HCT116 (cell line): Measurements from ENCODE around the gene SLC24A3.

Experiments
- CEBPB ChIP-seq: IDR thresholded peaks from 2 replicates; pipeline ENCODE4 v1.6.1; 2012; ENCODE audit warnings: low read depth
- EZH2 ChIP-seq: fragments of 200-600 bp; sonication (generic); IDR thresholded peaks from 2 replicates; pipeline ENCODE4 v1.6.1; 2017; ENCODE audit warnings: antibody characterized with exemption, mixed run types
- JUND ChIP-seq: IDR thresholded peaks from 2 replicates; pipeline ENCODE4 v1.6.1; 2012
- POLR2A ChIP-seq: IDR thresholded peaks from 2 replicates; pipeline ENCODE4 v1.7.0; 2011; ENCODE audit warnings: borderline replicate concordance; ENCODE audit not compliant: insufficient read depth, insufficient read length; ENCODE audit errors: extremely low read depth
- POLR2AphosphoS5 ChIP-seq: IDR thresholded peaks from 2 replicates; pipeline ENCODE4 v1.6.1; 2011; ENCODE audit warnings: mild to moderate bottlenecking, low read depth, low read length, moderate library complexity
- RAD21 ChIP-seq: IDR thresholded peaks from 2 replicates; pipeline ENCODE4 v1.6.1; 2012; ENCODE audit warnings: low read depth, mild to moderate bottlenecking
- REST ChIP-seq: IDR thresholded peaks from 2 replicates; pipeline ENCODE4 v1.6.1; 2012; ENCODE audit warnings: low read depth
- YY1 ChIP-seq: IDR thresholded peaks from 2 replicates; pipeline ENCODE4 v1.6.1; 2011; ENCODE audit warnings: low read length, low read depth, moderate library complexity, mild to moderate bottlenecking; ENCODE audit not compliant: insufficient replicate concordance; ENCODE audit errors: extremely low read depth
- ZFX ChIP-seq: fragments of 450-650 bp; IDR thresholded peaks from 2 replicates; pipeline ENCODE4 v1.6.1; 2017
- TF ChIP-seq, protein P1 (sequence below), 3 experiments: fragments of 200-600 bp in 1 of 3; sonication (generic) in 1 of 3; IDR thresholded peaks in 2 of 3; conservative IDR thresholded peaks in 1 of 3; 2 replicates each; pipeline ENCODE4 v1.5.1; 2012 to 2017; ENCODE audit warnings: low read depth in 2 of 3, low read length in 2 of 3, antibody characterized with exemption in 1 of 3, borderline replicate concordance in 1 of 3, control low read depth in 1 of 3, mild to moderate bottlenecking in 1 of 3, mixed read lengths in 1 of 3, mixed run types in 1 of 3, moderate library complexity in 1 of 3; ENCODE audit not compliant: insufficient read depth in 1 of 3
- TF ChIP-seq, protein P2 (sequence below): IDR thresholded peaks from 2 replicates; pipeline ENCODE4 v1.6.1; 2012

DNA sequence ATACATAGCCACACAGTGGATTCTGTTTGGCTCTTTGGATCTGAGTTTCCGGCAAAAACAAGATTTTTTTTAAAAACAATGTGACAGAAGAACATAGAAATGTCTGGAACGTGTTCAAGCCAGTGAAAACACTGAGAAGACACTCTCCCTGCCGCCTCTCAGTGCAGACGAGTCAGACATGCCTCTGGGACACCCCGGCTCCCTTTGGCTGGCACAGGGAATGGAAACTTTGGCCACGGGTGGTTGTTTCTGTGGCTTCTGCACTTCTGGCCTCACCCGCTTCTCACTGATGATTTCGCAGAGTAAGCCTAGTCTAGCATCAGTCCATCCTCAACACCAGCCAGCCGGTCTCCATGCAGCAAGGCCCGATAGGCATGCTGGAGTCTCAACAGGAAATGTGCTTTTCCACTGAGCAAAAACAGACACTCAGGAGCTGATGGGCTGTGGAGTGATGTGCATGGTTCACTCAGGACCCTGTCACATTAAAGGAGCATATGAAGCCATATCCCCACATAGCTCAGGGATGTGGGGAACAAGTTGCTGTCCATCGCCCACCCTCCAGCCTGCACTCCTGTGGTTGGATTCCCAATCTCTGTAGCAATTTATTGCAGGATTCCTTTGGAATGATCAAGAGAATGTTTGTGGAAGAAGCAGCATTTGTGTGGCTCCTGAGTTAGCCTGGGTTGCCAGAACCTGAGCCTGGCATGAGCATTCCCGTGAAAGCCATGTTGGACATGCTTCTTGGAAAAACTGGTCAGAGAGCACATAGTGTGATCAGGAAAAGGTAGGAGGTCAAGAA is 283.7 kb downstream of the SLC24A3 start:
- TF ChIP-seq, protein P1, sequence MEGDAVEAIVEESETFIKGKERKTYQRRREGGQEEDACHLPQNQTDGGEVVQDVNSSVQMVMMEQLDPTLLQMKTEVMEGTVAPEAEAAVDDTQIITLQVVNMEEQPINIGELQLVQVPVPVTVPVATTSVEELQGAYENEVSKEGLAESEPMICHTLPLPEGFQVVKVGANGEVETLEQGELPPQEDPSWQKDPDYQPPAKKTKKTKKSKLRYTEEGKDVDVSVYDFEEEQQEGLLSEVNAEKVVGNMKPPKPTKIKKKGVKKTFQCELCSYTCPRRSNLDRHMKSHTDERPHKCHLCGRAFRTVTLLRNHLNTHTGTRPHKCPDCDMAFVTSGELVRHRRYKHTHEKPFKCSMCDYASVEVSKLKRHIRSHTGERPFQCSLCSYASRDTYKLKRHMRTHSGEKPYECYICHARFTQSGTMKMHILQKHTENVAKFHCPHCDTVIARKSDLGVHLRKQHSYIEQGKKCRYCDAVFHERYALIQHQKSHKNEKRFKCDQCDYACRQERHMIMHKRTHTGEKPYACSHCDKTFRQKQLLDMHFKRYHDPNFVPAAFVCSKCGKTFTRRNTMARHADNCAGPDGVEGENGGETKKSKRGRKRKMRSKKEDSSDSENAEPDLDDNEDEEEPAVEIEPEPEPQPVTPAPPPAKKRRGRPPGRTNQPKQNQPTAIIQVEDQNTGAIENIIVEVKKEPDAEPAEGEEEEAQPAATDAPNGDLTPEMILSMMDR (IDR thresholded peaks at IDR 0.05 in 2 of 3, conservative IDR thresholded peaks at IDR 0.05 in 1 of 3; ENCODE audit: borderline replicate concordance in 1 of 3, insufficient read depth in 1 of 3, low read depth in 2 of 3, low read length in 2 of 3): no peak
- TF ChIP-seq YY1 (no peak), POLR2A (no peak), ZFX (no peak), POLR2AphosphoS5 (no peak), REST (no peak), EZH2 (no peak), JUND (no peak), RAD21 (no peak), CEBPB (no peak)
- TF ChIP-seq, protein P2, sequence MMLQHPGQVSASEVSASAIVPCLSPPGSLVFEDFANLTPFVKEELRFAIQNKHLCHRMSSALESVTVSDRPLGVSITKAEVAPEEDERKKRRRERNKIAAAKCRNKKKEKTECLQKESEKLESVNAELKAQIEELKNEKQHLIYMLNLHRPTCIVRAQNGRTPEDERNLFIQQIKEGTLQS: no peak
